ENCODE results near the gene UBE2I.
A peak's percentile ranks its signal among the peaks of the same experiment; 100 is the strongest.

UBE2I gene

DNA sequence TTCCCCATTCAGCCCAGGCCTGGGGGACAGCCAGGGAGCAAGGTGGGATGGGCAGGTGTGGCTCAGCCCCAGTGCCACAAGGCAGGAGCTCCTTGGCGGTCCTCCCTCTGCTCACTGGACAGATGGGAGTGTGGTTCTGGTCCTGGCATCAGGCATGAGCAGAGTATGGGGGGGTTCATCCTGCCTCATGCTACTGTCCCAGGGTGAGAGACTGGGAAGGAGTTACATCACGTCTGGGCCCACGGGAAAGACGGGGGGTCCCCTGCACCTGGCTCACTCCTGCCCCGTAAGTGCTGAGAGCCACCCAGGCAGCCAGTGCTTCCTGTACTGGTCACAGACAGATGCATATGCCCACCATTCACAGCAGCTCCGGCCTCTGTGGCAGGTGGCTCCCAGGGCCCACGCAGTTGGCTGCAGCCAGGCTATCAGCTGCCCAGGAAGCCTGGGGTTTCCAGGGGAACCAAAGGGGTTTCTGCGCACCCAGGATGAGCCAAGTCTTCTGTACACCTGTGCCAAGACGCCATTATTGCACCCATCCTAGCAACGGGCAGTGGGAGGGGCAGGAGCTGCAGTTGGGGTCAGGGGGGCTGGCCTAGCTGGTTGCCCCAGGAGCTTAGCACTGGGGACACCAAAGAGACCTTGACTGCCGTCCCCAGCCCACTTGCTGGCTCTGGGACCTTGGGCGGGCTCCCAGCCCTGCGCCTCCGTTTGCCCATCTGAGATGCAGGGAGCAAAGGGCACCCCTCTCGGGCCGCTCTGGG, 26.0 kb downstream of the UBE2I start:
- Histone ChIP-seq H3K9me3 (ENCODE audit: insufficient read depth, low read depth, low read length) (0 out of 2 replicates have a peak, but pooled peaks cover under 1% of the 10 kb centered on the region), H3K4me3 (ENCODE audit: low read length) (no peak overlapping the region), H3K27me3 (ENCODE audit: insufficient read depth, low read length) (peaks cover 64% of the 10 kb centered on the region), H3K9ac (ENCODE audit: low read depth, low read length) (no peak overlapping the region), H3K36me3 (ENCODE audit: insufficient read depth, low read depth, low read length) (no peaks in the 10 kb centered on the region), H3K4me1 (ENCODE audit: insufficient read depth, low read length) (peaks cover 5% of the 10 kb centered on the region; the same call in 1 of the 2 replicates), H3K27ac (ENCODE audit: low read length) (no peak overlapping the region)

DNA sequence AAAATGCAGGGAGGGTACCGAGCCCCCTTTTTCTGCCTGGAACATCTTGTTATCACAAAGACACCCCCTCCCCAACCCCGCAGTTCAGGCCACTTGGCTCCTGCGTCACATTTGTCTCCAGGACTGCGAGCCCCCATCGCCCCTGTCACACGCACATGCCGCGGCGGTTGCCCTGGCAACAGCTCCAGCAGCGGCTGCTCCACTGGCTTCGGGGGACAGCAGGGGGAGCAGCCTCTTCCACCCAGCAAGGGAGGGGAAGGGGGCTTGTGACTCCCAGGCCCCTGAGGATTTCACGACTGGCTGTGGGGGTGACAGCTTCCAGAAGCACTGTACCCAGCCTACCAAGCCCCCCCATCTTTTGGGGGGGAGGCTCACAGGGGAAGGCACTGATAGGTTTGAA, 26.6 kb downstream of the UBE2I start:
- H3K4me3 ChIP-seq (ENCODE audit: low read length) = no peak overlapping the region
- H3K4me1 ChIP-seq (ENCODE audit: insufficient read depth, low read length) = peaks cover 5% of the 10 kb centered on the region; the same call in 1 of the 2 replicates
- no peaks in the 10 kb centered on the region for H3K9me3 ChIP-seq (ENCODE audit: insufficient read depth, low read depth, low read length)
- H3K27ac ChIP-seq (ENCODE audit: low read length) = no peak overlapping the region
- no peak overlapping the region for H3K9ac ChIP-seq (ENCODE audit: low read depth, low read length)
- H3K36me3 ChIP-seq (ENCODE audit: insufficient read depth, low read depth, low read length) = no peaks in the 10 kb centered on the region
- H3K27me3 ChIP-seq (ENCODE audit: insufficient read depth, low read length) = peaks cover 64% of the 10 kb centered on the region

DNA sequence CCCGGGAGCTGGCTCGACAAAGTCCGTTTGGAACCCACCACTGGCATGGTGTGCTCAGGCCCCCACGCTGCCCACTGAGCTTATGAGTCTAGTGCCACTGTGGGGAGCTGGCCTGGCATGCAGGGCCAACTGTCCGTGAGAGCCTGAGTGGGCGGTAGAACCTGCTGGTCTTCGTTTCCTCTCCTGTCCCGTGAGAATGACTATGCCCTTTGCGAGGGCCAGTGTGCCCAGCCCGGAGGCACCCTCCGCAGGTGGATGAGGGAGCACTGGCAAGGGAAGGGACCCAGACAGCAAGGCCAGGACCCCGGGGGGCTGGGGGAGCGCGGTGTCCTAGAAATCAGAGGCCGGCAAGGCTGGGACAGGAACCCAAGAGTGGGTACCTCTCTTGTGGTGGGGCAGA, 27.2 kb downstream of the UBE2I start:
- H3K4me1 ChIP-seq (ENCODE audit: insufficient read depth, low read length) = peaks cover 5% of the 10 kb centered on the region; the same call in 1 of the 2 replicates
- H3K27ac ChIP-seq (ENCODE audit: low read length) = no peak overlapping the region
- no peaks in the 10 kb centered on the region for H3K36me3 ChIP-seq (ENCODE audit: insufficient read depth, low read depth, low read length)
- peaks cover 63% of the 10 kb centered on the region for H3K27me3 ChIP-seq (ENCODE audit: insufficient read depth, low read length)
- no peak overlapping the region for H3K9ac ChIP-seq (ENCODE audit: low read depth, low read length)
- no peak overlapping the region for H3K4me3 ChIP-seq (ENCODE audit: low read length)
- H3K9me3 ChIP-seq (ENCODE audit: insufficient read depth, low read depth, low read length) = no peaks in the 10 kb centered on the region

DNA sequence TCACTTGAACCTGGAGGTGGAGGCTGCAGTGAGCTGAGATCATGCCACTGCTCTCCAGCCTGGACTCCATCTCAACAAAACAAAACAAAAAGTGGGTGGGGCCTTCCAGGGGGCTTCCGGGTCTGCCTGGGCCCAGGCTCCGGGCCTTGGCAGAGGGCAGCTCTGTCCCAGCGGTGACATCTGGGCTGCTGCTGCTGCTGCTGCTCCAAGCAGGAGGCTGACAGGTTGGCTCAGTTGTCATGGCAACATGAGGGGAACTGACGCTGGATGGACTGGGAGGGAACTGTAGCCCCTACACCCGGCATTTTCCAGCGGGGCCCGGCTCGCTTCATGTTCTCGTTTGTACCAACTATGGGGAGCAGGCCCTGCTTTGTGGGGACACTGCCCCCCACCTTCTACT, 28.1 kb downstream of the UBE2I start:
- Histone ChIP-seq H3K27ac (ENCODE audit: low read length) (no peak overlapping the region), H3K4me3 (ENCODE audit: low read length) (no peak overlapping the region), H3K36me3 (ENCODE audit: insufficient read depth, low read depth, low read length) (no peaks in the 10 kb centered on the region), H3K9ac (ENCODE audit: low read depth, low read length) (no peak overlapping the region), H3K27me3 (ENCODE audit: insufficient read depth, low read length) (peaks cover 63% of the 10 kb centered on the region), H3K9me3 (ENCODE audit: insufficient read depth, low read depth, low read length) (no peaks in the 10 kb centered on the region), H3K4me1 (ENCODE audit: insufficient read depth, low read length) (no peaks in the 10 kb centered on the region; the same call in 1 of the 2 replicates)

DNA sequence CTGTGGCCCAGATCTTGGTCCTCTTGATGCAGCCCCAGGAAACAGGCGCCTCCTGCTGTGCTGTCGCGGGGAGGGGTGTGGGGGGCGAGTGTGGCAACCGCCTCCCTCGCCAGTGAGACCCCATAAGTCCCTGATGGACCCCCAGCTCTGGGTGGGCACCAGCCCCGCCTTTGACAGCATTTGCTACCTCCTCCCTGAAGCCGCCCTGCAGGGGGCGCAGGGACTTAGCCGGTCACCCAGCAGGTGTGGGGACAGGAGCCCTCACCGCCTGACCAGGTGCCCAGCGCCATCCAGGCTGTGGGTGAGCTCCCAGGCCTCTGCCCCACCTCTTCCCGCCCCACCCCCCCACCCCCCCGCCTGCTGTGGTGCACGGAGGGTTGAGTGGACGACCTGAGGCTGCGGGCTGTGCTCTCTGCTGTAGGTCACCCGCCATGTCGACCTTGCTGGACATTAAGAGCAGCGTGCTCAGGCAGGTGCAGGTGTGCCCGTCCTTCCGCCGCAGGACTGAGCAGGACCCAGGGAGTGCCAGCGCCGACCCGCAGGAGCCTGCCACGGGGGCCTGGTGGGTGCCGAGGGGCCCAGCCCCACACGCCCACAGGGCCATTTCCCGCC, 28.8 kb downstream of the UBE2I start:
- H3K9me3 ChIP-seq (ENCODE audit: insufficient read depth, low read depth, low read length) = no peaks in the 10 kb centered on the region
- peaks cover 57% of the 10 kb centered on the region for H3K27me3 ChIP-seq (ENCODE audit: insufficient read depth, low read length)
- no peaks in the 10 kb centered on the region; the same call in 1 of the 2 replicates for H3K4me1 ChIP-seq (ENCODE audit: insufficient read depth, low read length)
- H3K36me3 ChIP-seq (ENCODE audit: insufficient read depth, low read depth, low read length) = no peaks in the 10 kb centered on the region
- H3K4me3 ChIP-seq (ENCODE audit: low read length) = no peak overlapping the region
- H3K27ac ChIP-seq (ENCODE audit: low read length) = no peak overlapping the region
- no peak overlapping the region for H3K9ac ChIP-seq (ENCODE audit: low read depth, low read length)

DNA sequence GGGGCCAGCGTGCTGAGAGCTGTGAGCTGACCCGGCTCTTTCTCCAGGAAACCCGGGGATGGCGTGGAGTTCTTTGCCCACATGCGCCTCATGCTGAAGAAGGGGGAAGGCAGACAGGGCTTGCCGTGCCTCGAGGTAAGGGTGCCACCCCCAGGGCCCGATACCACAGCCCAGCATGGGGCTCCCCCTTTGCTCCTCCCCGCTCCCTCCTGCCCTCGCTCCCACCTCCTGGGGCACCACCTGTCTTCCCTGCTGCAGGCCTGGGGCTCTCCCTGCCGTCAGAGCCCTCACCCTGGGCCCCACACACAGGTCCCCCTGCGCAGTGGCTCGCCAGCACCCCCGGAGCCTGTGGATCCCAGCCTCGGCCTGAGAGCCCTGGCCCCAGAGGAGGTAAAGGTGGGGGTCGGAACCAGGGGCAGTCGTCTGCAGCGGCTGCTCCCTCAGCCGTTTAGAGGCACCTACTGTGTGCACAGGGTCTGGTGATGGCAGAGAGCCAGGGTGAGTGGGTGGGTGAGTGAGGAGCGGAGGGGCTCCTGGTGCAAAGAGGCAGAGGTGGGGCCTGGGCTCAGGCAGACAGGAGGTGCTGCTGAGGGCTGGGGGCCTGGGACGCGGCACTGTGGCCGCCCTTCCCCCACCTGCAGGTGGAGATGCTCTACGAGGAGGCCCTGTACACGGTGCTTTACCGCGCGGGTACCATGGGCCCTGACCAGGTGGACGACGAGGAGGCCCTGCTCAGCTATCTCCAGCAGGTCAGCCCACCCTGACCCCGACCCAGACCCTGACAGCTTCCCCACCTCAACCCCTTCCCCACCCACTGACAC, 29.6 kb downstream of the UBE2I start:
- Histone ChIP-seq H3K36me3 (ENCODE audit: insufficient read depth, low read depth, low read length) (no peaks in the 10 kb centered on the region), H3K4me1 (ENCODE audit: insufficient read depth, low read length) (no peaks in the 10 kb centered on the region; the same call in 1 of the 2 replicates), H3K27ac (ENCODE audit: low read length) (no peak overlapping the region), H3K27me3 (ENCODE audit: insufficient read depth, low read length) (peaks cover 55% of the 10 kb centered on the region), H3K9me3 (ENCODE audit: insufficient read depth, low read depth, low read length) (no peaks in the 10 kb centered on the region), H3K9ac (ENCODE audit: low read depth, low read length) (no peak overlapping the region), H3K4me3 (ENCODE audit: low read length) (no peak overlapping the region)

DNA sequence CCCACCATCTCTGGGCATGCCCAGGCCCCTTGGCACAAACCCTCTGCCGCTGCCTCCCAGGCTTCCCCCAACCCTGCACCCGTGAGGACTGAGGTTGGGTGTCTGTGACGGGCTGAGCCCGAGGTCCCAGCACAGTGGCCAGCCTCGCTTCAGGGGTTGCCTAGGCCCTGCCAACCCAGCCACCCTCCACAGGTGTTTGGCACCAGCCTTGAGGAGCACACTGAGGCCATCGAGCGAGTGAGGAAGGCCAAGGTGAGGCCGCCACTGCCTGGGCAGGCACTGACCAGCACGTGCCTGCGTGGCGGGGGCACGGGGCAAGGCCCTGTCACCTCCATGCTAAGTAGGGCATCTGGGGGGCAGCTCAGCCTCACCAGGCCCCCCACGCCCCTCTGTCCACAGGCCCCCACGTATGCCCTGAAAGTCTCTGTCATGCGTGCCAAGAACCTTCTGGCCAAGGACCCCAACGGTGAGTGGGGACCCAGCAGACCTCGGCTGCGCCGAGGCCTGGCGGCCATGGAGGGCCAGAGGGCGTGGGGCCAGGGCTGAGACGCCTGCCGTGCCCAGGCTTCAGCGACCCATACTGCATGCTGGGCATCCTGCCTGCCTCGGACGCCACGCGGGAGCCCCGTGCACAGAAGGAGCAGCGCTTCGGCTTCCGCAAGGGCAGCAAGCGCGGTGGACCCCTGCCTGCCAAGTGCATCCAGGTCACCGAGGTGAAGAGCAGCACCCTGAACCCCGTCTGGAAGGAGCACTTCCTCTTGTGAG, 31.5 kb downstream of the UBE2I start:
- H3K9me3 ChIP-seq (ENCODE audit: insufficient read depth, low read depth, low read length) = no peaks in the 10 kb centered on the region
- no peaks in the 10 kb centered on the region for H3K36me3 ChIP-seq (ENCODE audit: insufficient read depth, low read depth, low read length)
- H3K27ac ChIP-seq (ENCODE audit: low read length) = no peak overlapping the region
- H3K4me3 ChIP-seq (ENCODE audit: low read length) = no peak overlapping the region
- H3K27me3 ChIP-seq (ENCODE audit: insufficient read depth, low read length) = peaks cover 43% of the 10 kb centered on the region
- H3K9ac ChIP-seq (ENCODE audit: low read depth, low read length) = no peak overlapping the region
- no peaks in the 10 kb centered on the region for H3K4me1 ChIP-seq (ENCODE audit: insufficient read depth, low read length)

DNA sequence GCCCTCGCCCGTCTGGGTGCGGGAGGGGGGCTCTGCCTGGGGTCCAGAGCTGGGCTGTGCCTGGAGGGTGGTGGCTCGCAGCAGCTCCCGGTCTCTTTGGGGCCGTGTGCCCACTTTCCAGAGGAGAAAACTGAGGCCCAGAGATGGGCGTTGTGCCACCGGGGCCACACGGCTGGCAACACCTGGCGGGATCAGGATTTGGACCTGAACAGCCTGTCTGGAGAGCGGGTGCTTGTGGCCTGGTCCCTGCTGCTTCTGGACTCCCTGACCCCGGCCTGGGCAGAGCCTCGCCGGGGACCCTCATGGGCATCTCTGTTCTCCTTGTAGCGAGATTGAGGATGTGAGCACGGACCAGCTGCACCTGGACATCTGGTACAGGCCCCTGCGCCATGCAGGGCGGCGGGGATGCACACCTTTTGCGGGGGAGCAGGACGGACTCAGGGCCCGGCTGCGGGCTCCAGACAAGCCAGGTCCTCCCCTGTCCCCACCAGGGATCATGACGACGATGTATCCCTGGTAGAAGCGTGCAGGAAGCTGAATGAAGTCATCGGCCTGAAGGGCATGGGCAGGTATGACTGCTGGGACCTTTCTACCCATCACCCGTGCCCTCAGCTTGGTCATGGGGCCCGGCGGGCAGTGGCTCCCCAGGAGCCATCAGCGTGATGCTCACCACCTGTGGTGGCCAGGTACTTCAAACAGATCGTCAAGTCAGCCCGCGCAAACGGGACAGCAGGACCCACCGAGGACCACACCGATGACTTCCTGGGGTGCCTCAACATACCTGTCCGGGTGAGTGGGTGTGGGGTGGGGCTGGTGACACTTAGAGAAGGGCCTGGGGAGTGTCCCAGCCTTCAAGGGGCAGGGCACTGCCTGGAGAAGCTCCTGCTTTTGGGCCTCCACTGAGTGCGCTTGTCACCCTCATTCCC, 32.3 kb downstream of the UBE2I start:
- Histone ChIP-seq H3K9me3 (ENCODE audit: insufficient read depth, low read depth, low read length) (no peaks in the 10 kb centered on the region), H3K4me3 (ENCODE audit: low read length) (no peak overlapping the region), H3K36me3 (ENCODE audit: insufficient read depth, low read depth, low read length) (no peaks in the 10 kb centered on the region), H3K9ac (ENCODE audit: low read depth, low read length) (no peak overlapping the region), H3K4me1 (ENCODE audit: insufficient read depth, low read length) (no peaks in the 10 kb centered on the region), H3K27me3 (ENCODE audit: insufficient read depth, low read length) (peaks cover 35% of the 10 kb centered on the region), H3K27ac (ENCODE audit: low read length) (no peak overlapping the region)

DNA sequence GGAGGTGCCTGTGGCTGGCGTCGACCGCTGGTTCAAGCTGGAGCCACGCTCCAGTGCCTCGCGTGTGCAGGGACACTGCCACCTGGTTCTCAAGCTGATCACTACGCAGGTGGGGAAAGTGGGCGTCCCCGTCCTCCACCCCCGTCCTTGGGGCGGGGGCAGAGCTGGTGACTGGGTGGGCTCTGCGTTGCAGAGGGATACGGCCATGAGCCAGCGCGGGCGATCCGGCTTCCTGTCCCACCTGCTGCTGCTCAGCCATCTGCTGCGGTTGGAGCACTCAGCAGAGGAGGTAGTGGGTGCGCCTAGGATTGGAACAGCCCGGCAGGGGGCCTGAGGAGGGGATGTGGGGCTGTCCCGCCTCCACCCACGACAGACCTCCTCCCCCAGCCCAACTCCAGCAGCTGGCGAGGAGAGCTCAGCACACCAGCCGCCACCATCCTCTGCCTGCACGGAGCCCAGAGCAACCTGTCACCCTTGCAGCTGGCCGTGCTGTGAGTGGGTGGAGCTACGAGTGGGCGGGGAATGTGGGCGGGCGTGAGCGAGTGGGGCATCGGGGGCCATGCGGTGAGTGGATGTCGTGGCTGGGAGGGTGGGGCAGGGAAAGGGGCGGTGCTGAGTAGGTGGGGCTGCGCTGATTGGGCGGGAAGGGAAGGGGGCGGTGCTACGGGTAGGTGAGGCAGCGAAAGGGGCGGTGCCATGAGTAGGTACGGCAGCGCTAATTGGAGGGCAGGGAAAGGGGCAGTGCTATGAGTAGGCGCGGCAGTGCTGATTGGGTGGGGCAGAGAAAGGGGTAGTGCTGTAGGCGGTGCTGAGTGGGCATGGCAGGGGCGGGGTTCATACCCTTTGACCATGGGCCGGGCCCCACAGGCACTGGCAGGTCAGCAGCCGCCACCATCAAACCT, 33.3 kb downstream of the UBE2I start:
- H3K36me3 ChIP-seq (ENCODE audit: insufficient read depth, low read depth, low read length) = no peaks in the 10 kb centered on the region
- H3K4me1 ChIP-seq (ENCODE audit: insufficient read depth, low read length) = no peaks in the 10 kb centered on the region
- H3K27me3 ChIP-seq (ENCODE audit: insufficient read depth, low read length) = peaks cover 28% of the 10 kb centered on the region
- no peak overlapping the region for H3K27ac ChIP-seq (ENCODE audit: low read length)
- H3K4me3 ChIP-seq (ENCODE audit: low read length) = peak overlapping the region; percentile 64
- no peak overlapping the region for H3K9ac ChIP-seq (ENCODE audit: low read depth, low read length)
- H3K9me3 ChIP-seq (ENCODE audit: insufficient read depth, low read depth, low read length) = no peaks in the 10 kb centered on the region
